ENCODE results near the gene NFIA. TPM values are rescaled to one million over a fixed set of nuclear protein-coding genes. Genes with fewer than 3 reads are reported as not detected.

NFIA gene
- total and polyA plus RNA-seq, 2 of the 13 experiments (the other 11 are each of a cell fraction or from before 2014, with no cell fraction given), result 14.7 to 28.5 TPM

DNA sequence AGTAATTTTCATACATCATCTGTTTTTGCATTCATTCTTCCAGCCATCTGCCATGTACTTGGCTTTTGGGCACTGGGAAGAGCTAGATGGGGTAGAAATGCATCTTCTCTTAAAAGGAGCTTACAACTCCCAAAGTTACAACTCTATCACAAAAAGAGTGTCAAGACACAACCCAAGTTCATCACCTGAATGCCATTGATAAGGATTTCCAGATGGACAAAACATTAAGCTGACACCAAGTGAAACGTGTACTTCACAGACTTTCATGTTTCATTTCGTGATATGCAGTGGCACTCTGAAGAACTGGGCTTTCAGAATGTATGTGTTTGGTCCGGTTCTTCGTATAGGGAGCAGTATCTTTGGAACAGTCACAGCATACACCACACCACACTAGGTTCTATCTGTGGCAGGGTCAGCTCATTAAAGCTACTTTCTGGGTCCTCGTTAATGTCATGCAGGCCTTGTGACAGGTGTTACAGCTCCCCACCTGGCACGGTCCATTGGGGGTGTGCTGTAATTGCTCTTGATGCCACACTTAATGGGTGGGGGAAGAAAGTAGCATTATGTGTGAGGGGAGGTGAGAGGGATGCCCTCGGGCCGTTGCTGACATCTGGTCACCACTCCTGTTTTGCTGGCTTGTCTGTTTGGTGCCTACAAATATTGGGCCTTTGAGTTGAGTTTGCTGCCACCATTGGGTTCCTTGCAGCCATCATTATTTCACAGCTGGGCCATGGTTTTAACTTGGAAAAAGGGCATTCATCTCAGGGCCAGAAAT, 164.9 kb downstream of the NFIA start:
- no peaks in the 10 kb centered on the region for H3K36me3 ChIP-seq (replicated peaks in 1 of 2; ENCODE audit: control insufficient read depth in 1 of 2, insufficient read depth in 2 of 2, low read length in 2 of 2)
- peaks cover 53% of the 10 kb centered on the region for H3K4me1 ChIP-seq (ENCODE audit: insufficient read depth, low read length)
- DNase-seq (ENCODE audit: low spot score) (no peak), ATAC-seq (no peak), FAIRE-seq (no peak)
- H4K20me1 ChIP-seq (ENCODE audit: insufficient read depth, low read length), result peaks cover 2% of the 10 kb centered on the region; the same call in 1 of the 2 replicates
- BruUV-seq (replicated peaks), result no TSS peak
- ChIA-PET POLR2A (no interaction called here), CTCF (ENCODE audit: low intra/inter-chr PET ratio, low total read pairs) (no interaction called here)
- no peak overlapping the region for H3K4me2 ChIP-seq (ENCODE audit: low read depth, low read length)
- H3K4me3 ChIP-seq (replicated peaks in 1 of 3; ENCODE audit: insufficient read depth in 1 of 3, low read depth in 2 of 3, low read length in 3 of 3), result no peak overlapping the region
- 94% methylated on average over 8 of the region's 8 CpGs for WGBS (ENCODE audit: low lambda C conversion rate)
- H3K9ac ChIP-seq (ENCODE audit: insufficient read depth, low read depth, low read length), result no peak overlapping the region
- H3K79me2 ChIP-seq (ENCODE audit: insufficient read depth, low read length), result peaks cover 87% of the 10 kb centered on the region
- TF ChIP-seq ZNF572 (CRISPR knock-in tag; IDR thresholded peaks at IDR 0.05), result no peak
- no peak for TF ChIP-seq HDAC1 (CRISPR knock-in tag; IDR thresholded peaks at IDR 0.05)
- H3K9me3 ChIP-seq (ENCODE audit: low read length), result no peaks in the 10 kb centered on the region
- no peak overlapping the region for H3K27ac ChIP-seq (ENCODE audit: extremely low read length, insufficient read depth, low read length)
- in situ Hi-C loops (cut with HindIII; ENCODE audit: extremely low pct_ligation_motif_present, low pct_unique_long_range_greater_than_20kb) (no loop called here), intact Hi-C loops (cut with micrococcal nuclease; ENCODE audit: unreplicated experiment) (no loop called here)
- no peaks in the 10 kb centered on the region for H3K27me3 ChIP-seq (ENCODE audit: control insufficient read depth in 1 of 2, insufficient read depth in 2 of 2, low read length in 2 of 2)
- H2AFZ ChIP-seq (ENCODE audit: low read length), result no peak overlapping the region

DNA sequence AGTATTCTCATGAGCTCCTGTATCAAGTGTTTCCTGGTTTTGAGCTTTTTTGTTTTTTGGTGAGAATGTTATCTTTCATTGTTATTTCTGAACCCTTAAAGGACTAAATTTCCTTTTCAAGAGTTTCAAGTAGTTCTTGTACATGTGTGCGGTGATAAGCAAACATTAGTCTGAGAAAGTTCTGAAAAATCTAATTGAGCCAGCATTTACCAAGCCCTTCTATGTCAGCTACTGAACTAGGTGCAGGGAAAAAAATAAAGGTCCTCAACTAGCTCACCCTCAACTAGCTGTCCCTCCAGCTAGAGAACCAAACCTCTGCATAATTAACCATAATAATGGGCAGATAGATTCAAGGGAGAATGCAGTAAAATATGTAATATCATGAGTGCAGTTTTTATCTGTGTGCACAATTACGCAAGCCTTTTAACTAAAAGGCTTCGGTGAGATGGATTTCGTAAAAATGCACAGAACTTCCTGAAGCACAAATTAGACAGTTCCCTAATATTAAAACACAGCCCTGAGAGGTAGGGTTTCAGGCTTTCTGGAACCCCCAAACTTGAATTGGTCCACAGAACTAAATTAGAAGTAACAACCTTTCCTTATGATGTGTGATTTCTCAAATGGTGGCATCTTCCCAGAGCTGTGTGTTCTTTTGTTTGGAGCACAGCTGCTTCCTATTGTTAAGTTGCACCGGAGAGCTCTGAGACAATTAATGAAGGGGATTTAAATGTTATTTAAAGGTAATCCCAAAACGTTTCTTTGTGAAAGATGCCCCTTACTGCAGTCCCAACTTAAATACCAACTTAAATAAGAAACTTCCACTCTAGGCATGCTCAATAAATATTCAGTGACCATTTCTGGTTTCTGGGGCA, 165.8 kb downstream of the NFIA start:
- TF ChIP-seq CEBPG (CRISPR knock-in tag; IDR thresholded peaks at IDR 0.05) (peak; percentile 48), CEBPB (IDR thresholded peaks at IDR 0.05; ENCODE audit: borderline replicate concordance, low read depth, low read length) (peak; percentile 69; the same call in 1 of the 2 replicates), MTA3 (CRISPR knock-in tag; IDR thresholded peaks at IDR 0.05) (no peak), JUNB (CRISPR knock-in tag; IDR thresholded peaks at IDR 0.05; ENCODE audit: borderline replicate concordance) (no peak), NR2C2 (CRISPR knock-in tag; IDR thresholded peaks at IDR 0.05; ENCODE audit: borderline replicate concordance) (no peak)
- TF ChIP-seq, protein P1, sequence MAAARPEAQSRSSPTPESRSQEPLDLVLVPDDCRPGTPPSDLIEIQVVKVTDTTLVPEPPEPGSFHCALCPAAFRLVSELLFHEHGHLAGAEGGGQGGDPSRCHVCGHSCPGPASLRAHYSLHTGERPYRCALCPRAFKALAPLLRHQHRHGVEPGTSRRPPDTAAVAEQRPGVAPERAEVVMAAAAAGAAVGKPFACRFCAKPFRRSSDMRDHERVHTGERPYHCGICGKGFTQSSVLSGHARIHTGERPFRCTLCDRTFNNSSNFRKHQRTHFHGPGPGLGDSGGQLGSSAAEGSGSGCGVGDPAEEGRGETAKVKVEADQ (CRISPR knock-in tag; IDR thresholded peaks at IDR 0.05; ENCODE audit: borderline replicate concordance), result no peak
- Histone ChIP-seq H3K27me3 (ENCODE audit: control insufficient read depth in 1 of 2, insufficient read depth in 2 of 2, low read length in 2 of 2) (no peaks in the 10 kb centered on the region), H3K4me3 (replicated peaks in 1 of 3; ENCODE audit: insufficient read depth in 1 of 3, low read depth in 2 of 3, low read length in 3 of 3) (no peak overlapping the region), H3K9me3 (ENCODE audit: low read length) (no peaks in the 10 kb centered on the region), H2AFZ (ENCODE audit: low read length) (no peak overlapping the region), H3K27ac (ENCODE audit: extremely low read length, insufficient read depth, low read length) (no peak overlapping the region), H4K20me1 (ENCODE audit: insufficient read depth, low read length) (peaks cover 2% of the 10 kb centered on the region; the same call in 1 of the 2 replicates), H3K79me2 (ENCODE audit: insufficient read depth, low read length) (peaks cover 84% of the 10 kb centered on the region), H3K4me2 (ENCODE audit: low read depth, low read length) (no peak overlapping the region), H3K4me1 (ENCODE audit: insufficient read depth, low read length) (peaks cover 53% of the 10 kb centered on the region), H3K36me3 (replicated peaks in 1 of 2; ENCODE audit: control insufficient read depth in 1 of 2, insufficient read depth in 2 of 2, low read length in 2 of 2) (no peaks in the 10 kb centered on the region), H3K9ac (ENCODE audit: insufficient read depth, low read depth, low read length) (no peak overlapping the region)
- FAIRE-seq, result no peak
- no peak for ATAC-seq
- WGBS (ENCODE audit: low lambda C conversion rate), result 89% methylated on average over 6 of the region's 6 CpGs
- POLR2A ChIA-PET, result no interaction called here
- DNase-seq (ENCODE audit: low spot score), result no peak
- no TSS peak for BruUV-seq (replicated peaks)
- intact Hi-C loops (cut with micrococcal nuclease; ENCODE audit: unreplicated experiment) (no loop called here), in situ Hi-C loops (cut with HindIII; ENCODE audit: extremely low pct_ligation_motif_present, low pct_unique_long_range_greater_than_20kb) (no loop called here)
- CTCF ChIA-PET (ENCODE audit: low intra/inter-chr PET ratio, low total read pairs), result no interaction called here
